Activated T-cell treated with anti-CD3 and anti-CD28 coated beads, Interleukin-2, amount 50 U/mL, for 48 hours (primary cell): Measurements from ENCODE around the gene SGMS2.
A peak's percentile ranks its signal among the peaks of the same experiment; 100 is the strongest.
"Not testable (repeated sequence)": the region's sequence is repeated elsewhere in the genome, so short reads cannot be mapped to it uniquely, and the experiment has no call there.

Experiments used
- DNase-seq, 2 experiments: peaks; one replicate each; pipeline ENCODE4 v3.0.0-alpha.2; 2020

Gene SGMS2

DNA sequence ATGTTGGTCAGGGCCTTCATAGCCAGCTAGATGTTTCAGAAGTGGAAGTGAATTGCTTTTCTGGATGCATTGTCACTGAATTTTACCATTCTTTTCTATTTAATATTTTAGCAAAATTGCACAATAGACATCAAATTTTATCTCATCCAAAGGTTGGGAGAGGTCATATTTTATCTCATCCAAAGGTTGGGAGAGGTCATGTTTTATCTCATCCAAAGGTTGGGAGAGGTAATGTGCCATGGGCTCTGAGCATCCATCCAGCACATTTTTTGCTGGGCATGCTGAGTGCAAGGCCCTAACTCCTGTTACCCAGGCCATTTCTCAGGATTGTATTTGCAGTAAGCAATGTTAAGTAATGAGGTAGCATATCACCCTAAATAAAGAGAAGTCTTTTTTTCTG lies 91.9 kb downstream of the SGMS2 start:
- no peak for DNase-seq

DNA sequence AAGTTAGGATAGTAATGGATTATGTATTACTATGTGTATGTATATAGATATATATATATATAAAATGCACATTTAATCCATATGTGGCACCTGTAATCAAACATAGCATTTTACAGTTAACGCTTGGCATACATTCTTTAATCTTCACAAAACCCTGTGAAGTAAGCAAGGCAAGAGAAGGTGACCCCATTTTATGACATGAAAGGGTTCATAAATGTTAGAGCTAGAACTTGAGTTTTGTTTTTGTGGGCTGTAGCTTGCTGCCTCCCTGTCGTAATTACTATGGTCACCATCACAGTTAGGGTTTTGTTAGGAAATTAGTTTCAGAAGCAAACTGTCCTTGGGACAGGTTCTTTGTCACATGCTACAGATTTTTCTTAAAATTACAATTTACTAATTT lies 92.8 kb downstream of the SGMS2 start:
- no peak for DNase-seq

DNA sequence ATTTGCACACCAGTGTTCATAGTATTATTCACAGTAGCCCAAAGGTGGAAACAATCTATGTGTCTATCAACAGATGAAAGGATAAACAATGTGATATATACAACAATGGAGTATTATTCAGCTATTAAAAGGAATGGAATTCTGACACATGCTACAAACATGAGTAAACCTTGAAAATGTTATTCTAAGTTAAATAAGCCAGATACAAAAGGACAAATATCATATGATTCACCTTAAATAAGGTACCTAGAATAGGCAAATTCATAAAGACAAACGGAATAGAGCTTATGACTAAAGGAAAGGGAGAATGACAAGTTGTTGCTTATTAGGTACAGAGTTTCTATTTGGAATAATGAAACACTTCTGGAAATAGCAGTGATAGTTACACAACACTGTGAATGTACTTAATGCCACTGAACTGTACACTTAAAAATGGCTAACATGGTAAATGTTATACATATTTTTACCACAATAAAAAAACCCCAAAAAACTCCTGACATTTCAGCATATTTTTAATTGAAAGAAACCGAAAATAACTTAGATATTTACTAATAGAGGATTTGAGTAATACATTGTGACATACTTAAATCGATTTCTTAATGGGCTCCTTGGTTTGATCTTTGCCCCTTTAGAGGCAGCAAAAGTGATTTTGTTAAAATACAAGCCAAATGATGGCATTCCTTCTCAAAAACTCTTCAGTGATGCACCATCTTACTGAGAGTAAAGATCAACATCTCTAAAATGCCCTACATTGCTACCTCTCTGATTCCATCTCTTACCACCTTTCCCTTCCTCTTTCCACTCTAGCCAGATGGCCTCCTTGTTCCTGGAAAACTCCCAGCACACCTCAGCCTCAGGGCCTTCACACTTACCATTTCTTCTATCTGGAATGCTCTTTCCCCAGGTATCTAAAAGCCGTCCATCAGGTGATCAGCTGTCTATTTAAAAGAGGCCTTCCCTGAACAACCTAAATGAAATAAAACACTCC lies 98.0 kb downstream of the SGMS2 start:
- no peak for DNase-seq

DNA sequence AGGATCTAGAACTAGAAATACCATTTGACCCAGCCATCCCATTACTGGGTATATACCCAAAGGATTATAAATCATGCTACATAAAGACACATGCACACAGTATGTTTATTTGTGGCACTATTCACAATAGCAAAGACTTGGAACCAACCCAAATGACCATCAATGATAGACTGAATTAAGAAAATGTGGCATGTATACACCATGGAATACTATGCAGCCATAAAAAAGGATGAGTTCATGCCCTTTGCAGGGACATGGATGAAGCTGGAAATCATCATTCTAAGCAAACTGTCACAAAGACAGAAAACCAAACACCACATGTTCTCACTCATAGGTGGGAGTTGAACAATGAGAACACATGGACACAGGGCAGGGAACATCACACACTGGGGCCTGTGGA lies 101.0 kb downstream of the SGMS2 start:
- not testable (repeated sequence) for DNase-seq

DNA sequence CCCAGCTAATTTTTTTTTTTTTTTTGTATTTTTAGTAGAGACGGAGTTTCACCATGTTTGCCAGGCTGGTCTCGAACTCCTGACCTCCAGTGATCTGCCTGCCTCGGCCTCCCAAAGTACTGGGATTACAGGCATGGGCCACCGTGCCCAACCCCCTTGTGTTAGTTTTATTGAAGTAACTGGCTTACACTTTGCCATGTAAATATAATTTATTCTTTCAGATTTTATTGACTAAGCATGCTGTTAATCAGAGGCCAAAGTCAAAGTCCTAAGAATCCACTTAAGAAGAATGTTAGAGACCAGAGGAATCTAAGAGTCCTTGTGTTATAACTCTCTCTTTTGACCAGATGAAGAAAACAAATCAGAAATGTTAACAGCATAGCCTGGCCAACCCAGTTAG lies 102.1 kb downstream of the SGMS2 start:
- not testable (repeated sequence) for DNase-seq

DNA sequence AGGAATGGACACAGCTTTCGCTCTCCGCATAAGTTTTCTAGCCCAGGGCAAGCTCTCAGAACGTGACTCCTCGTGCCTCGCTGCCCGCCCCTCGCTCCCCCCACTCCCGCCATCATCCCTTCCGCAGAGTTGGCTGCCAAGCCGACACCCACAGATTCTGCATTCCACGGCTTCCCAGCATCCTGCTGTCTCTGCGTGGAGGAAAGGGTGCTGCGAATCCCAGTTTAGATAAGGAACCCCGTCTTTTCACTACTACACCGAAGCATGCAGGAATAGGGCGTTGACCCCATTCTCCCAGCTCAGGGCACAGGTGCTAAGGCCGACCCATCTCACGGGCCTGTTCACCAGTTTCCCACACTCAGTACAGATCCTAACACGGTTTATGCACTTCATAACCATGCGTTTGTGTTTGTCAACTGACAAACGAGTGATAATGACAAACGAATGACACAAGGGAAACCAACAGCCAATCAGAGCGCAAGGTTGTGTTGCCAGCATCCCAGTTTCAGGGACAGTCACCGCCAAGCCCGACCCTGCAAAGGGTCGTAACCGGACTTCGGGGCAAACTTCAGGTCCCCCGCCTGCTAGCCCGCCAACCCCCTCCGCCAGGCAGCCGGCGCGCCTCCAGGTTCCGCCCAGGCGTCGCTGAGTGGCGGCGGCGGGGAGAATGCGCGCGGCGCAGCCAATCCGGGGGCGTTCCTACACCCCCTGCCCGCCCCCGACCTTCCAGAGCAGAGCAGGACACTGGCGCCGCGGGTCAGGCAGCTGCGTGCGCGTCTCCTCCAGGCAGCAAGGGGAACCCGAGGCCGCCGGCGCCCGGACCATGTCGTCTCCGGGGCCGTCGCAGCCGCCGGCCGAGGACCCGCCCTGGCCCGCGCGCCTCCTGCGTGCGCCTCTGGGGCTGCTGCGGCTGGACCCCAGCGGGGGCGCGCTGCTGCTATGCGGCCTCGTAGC lies 106.4 kb downstream of the SGMS2 start, which contains the start of gene CYP2U1:
TSS of gene CYP2U1 (plus strand) at position 729 of the 954 bp plus-strand sequence. CDS start at position 824, 95 bp downstream.
- peak; percentile 77 to 84 for DNase-seq

DNA sequence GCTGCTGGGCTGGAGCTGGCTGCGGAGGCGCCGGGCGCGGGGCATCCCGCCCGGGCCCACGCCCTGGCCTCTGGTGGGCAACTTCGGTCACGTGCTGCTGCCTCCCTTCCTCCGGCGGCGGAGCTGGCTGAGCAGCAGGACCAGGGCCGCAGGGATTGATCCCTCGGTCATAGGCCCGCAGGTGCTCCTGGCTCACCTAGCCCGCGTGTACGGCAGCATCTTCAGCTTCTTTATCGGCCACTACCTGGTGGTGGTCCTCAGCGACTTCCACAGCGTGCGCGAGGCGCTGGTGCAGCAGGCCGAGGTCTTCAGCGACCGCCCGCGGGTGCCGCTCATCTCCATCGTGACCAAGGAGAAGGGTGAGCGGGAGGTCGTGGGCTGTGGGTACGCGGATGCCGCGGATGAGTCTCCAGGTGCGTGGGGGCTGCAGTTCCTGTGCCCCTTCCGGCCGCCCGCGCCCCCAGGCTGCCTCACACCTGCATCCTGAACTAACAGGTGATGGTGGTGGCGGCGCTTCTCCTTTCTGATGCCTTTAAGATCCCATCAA lies 107.1 kb downstream of the SGMS2 start:
- peak; percentile 51 to 56 for DNase-seq

DNA sequence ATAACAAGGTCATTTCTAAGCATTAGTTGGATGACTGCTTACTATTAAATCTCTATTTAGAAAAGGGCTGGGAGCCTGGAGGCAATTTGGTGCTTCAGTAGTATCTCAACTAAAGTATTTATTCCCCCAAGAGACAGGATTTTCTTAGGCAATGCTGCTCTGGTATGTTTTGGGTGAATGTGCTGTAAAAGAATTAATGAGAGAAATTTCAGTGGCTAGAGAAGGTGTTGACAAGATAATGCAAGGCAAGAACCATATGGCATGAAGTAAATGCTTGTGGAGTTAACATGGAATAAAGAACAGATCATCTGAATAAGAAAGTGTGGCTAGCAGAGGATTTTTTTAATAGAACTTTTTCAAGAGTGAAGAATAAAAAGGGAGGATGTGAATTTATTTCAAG lies 110.5 kb downstream of the SGMS2 start:
- no peak for DNase-seq

DNA sequence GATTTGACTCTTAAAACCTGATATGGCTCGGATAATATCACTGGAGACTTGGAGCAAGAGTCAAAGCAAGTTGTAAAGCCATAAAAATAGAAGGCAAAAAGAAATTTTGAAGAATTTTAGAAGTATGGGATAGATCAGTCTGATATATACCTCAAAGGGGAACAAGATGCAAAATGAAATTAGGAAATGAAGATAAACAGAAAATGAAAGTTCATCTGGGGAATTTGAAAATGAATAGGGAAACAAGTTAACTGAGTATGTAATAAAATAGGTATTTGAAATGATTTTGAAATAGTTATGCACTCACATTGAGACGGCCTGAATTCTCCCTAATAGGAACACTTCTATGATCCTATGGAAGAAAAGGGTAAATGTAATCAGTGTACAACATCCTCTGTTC lies 112.3 kb downstream of the SGMS2 start:
- DNase-seq: no peak

DNA sequence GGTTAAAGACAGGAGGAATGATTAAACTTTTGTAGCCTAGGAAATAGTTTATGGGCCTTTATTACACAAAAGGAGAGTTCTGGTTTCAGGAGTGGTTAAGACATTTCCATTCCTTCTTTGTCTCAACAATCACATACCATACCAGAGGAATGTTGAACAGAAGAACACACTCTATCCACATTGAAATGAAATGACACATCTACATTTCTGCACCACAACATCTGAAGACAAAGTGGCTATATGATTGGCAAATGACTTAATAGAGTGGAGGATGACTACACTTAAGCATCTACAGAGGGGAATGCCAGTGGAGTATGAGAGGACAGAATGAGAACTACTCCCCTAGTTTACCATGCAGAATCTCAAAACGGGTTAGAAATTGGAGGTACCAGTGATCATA lies 114.6 kb downstream of the SGMS2 start:
- DNase-seq: no peak

DNA sequence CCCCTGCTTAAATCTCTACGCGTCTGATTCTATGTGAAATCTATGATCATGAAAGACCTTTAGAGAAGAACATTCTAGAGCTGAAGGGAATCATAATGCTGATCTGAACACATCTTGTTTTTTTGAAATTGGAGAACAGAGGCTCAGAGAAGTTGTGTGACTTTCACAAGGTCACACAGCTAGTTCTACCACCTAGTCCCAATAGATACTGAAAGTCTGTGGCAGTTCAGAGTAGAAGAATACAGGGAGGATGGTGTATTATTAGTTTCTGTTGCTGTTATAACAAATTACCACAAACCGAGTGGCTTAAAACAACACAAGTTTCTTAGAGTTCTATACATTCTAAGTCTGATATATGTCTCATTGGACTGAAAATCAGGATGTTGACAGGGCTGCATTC lies 121.1 kb downstream of the SGMS2 start:
- DNase-seq: no peak

DNA sequence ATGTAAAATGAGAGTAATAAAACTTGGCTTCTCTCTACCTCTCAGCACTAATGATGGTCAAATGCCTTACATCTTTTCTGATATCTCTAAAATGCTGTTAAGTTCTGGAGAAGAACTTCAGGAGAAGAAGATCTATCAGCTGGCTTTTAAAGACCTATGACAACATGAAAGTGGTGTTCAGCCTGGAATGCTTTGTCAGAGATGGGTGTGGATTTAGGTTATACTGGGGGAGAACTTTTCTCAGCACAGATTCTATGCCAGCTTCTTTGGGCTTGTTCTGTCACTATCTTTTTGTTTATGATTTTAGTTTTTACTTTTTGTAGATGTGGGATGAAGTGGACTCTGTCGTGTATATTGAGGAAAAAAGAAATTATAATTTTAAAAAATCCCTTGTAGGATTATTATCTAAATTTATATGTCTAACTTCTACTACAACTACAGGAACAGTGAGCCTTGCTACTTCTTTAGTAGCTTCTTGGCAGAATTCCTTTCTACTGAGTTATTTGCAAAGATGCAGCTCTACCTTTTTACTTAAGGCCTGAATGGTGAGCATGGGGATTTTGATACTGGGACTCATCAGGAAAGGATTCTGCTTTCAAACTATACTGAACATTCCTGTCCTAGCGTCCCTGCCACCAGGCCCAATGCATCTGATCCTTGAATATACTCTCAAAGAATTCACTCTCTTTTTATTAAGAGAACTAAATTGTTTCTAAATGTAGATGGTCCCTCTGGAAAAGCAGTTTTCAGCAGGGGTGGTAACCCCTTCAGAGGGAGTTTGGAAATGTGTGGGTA lies 126.2 kb downstream of the SGMS2 start:
- no peak for DNase-seq

DNA sequence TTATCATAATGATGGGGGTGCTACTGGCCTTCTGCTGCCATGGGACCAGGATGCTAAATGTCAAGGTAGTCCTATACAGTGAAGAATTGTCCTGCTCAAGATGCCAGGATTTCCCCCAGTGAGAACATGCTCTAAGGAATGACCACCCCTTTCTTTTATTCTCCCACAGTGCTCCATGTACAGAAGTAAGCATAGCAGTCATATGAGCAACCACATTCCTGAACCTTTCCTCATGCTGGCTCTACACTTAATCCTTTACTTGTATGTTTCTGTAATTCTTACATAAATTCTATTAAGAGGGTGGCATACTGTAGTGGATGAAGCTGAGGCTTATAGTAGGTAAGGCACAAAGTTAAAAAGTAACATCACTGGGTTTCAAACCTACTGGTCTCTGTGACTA lies 126.8 kb downstream of the SGMS2 start:
- no peak for DNase-seq

DNA sequence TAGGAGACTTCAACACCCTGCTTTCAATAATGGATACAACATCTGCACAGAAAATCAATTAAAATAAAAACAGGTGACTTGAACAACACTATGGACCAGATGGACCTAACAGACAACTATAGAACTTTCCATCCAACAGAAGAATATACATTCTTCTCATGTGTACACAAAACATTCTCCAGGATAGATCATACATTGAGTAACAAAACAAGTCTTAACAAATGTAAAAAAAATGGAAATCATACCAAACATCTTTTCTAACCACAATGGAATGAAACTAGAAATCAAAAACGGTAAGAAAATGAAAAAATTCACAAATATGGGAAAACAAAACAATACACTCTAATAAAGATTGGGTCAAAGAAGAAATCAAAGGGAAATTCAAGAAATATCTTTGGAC lies 131.3 kb downstream of the SGMS2 start:
- DNase-seq: no peak
